GM12878 (cell line): ENCODE results near the gene CRHR2. TPM values are rescaled to one million over a fixed set of nuclear protein-coding genes. Genes with fewer than 3 reads are reported as not detected.

ENCODE experiments used
- ATAC-seq: fragments of 200-7000 bp; cut with Tn5 transposase; 3 replicates; pipeline ENCODE4 v1.9.1; 2020; ENCODE audit warnings: mild to moderate bottlenecking, moderate library complexity
- BruUV-seq: library from RNA; stranded (reverse); fragments of 400-500 nt; replicated peaks from 2 replicates; lab custom pipeline; 2021; lab: Mats Ljungman, UMichigan
- CTCF ChIA-PET: fragments of 300-600 bp; sonication (Branson Sonifier 250); formaldehyde crosslinking; extraction: SDS; loops from one replicate; lab custom pipeline; 2021; ENCODE audit warnings: inconsistent platforms; lab: Yijun Ruan, JAX
- POLR2A ChIA-PET: fragments of 350-600 bp; formaldehyde crosslinking; extraction: SDS; loops from one replicate; lab custom pipeline; 2021; ENCODE audit warnings: inconsistent platforms; lab: Charles Lee
- RAD21 ChIA-PET: fragments of 300-600 bp; sonication (Branson Sonifier 250); formaldehyde crosslinking; loops from one replicate; lab custom pipeline; 2023; ENCODE audit warnings: antibody characterized with exemption; ENCODE audit not compliant: unreplicated experiment; lab: Charles Lee
- SMC1A ChIA-PET: fragments of 300-600 bp; sonication (Branson Sonifier 250); formaldehyde crosslinking; loops from one replicate; lab custom pipeline; 2023; ENCODE audit not compliant: unreplicated experiment, uncharacterized antibody; lab: Charles Lee
- DNase-seq: peaks from one replicate; pipeline ENCODE4 v3.0.0-alpha.2; 2011; ENCODE audit warnings: low read depth, low spot score
- FAIRE-seq: peaks from 3 replicates; lab custom pipeline; 2011; peaks lifted over from hg19 to GRCh38; lab: Jason Lieb, UNC
- H2AFZ ChIP-seq: 2 replicates; pipeline ENCODE4 v1.6.0; 2011; ENCODE audit warnings: low read depth, low read length, control low read depth; ENCODE audit not compliant: control insufficient read depth
- H3K27ac ChIP-seq: 2 replicates; pipeline ENCODE4 v1.5.1; 2011; ENCODE audit warnings: control low read depth; ENCODE audit not compliant: control insufficient read depth, insufficient read depth
- H3K27me3 ChIP-seq, 2 experiments: replicated peaks in 1 of 2; 2 replicates each; pipeline versions ENCODE4 v1.6.0 to v1.6.1; 2011; ENCODE audit warnings: low read length in 1 of 2; ENCODE audit not compliant: control insufficient read depth in 2 of 2, insufficient read depth in 2 of 2
- H3K36me3 ChIP-seq, 2 experiments: 2 replicates each; pipeline ENCODE4 v1.5.1; 2011; ENCODE audit warnings: low read length in 1 of 2; ENCODE audit not compliant: control insufficient read depth in 2 of 2, insufficient read depth in 2 of 2
- H3K4me1 ChIP-seq: 2 replicates; pipeline ENCODE4 v1.6.1; 2011; ENCODE audit warnings: mild to moderate bottlenecking, low read length, moderate library complexity, mixed read lengths; ENCODE audit not compliant: control insufficient read depth, insufficient read depth
- H3K4me2 ChIP-seq: 2 replicates; pipeline ENCODE4 v1.6.0; 2011; ENCODE audit warnings: control low read depth; ENCODE audit not compliant: control insufficient read depth, insufficient read depth
- H3K4me3 ChIP-seq: fragments of 200-600 bp; sonication (generic); 2 replicates; pipeline ENCODE4 v1.5.1; 2016
- H3K79me2 ChIP-seq: 2 replicates; pipeline ENCODE4 v1.6.0; 2011; ENCODE audit warnings: low read length; ENCODE audit not compliant: control insufficient read depth, insufficient read depth
- H3K9ac ChIP-seq: 2 replicates; pipeline ENCODE4 v1.8.0; 2011; ENCODE audit warnings: low read length, control low read depth, mixed read lengths; ENCODE audit not compliant: control insufficient read depth, insufficient read depth
- H3K9me3 ChIP-seq: replicated peaks from 3 replicates; pipeline ENCODE4 v1.5.1; 2011; ENCODE audit warnings: mild to moderate bottlenecking, low read length; ENCODE audit not compliant: control insufficient read depth, insufficient read depth
- H4K20me1 ChIP-seq: 2 replicates; pipeline ENCODE4 v1.6.0; 2011; ENCODE audit not compliant: control insufficient read depth, insufficient read depth
- CHD2 ChIP-seq: IDR thresholded peaks from 2 replicates; pipeline ENCODE4 v1.6.1; 2011; ENCODE audit warnings: low read depth, low read length, improper control_type of control experiment, borderline replicate concordance
- FOXK2 ChIP-seq: fragments of 450-650 bp; IDR thresholded peaks from 2 replicates; pipeline ENCODE4 v1.6.1; 2017; ENCODE audit warnings: mild to moderate bottlenecking, moderate library complexity
- JUND ChIP-seq: IDR thresholded peaks from 2 replicates; pipeline ENCODE4 v1.6.1; 2012; ENCODE audit warnings: low read depth, mild to moderate bottlenecking, low read length, improper control_type of control experiment, moderate library complexity
- NFIC ChIP-seq: IDR thresholded peaks from 2 replicates; pipeline ENCODE4 v1.6.1; 2012; ENCODE audit warnings: low read depth, mild to moderate bottlenecking, inconsistent platforms, low read length, moderate library complexity
- NFYA ChIP-seq: IDR thresholded peaks from 2 replicates; pipeline ENCODE4 v1.6.1; 2011; ENCODE audit warnings: low read depth, mild to moderate bottlenecking, low read length, improper control_type of control experiment, borderline replicate concordance
- NFYB ChIP-seq: IDR thresholded peaks from 2 replicates; pipeline ENCODE4 v1.6.1; 2011; ENCODE audit warnings: low read depth, mild to moderate bottlenecking, low read length, improper control_type of control experiment, moderate library complexity; ENCODE audit not compliant: insufficient read depth
- PAX5 ChIP-seq: IDR thresholded peaks from 2 replicates; pipeline ENCODE4 v1.6.1; 2011; ENCODE audit warnings: low read depth, low read length, borderline replicate concordance
- SMAD5 ChIP-seq: IDR thresholded peaks from 2 replicates; pipeline ENCODE4 v1.6.1; 2016; ENCODE audit warnings: antibody characterized with exemption, low read depth
- WGBS: methylation state at CpG from one replicate; pipeline ENCODE4 v1.1.6; 2016; ENCODE audit warnings: low lambda C conversion rate; ENCODE audit not compliant: insufficient replicate concordance, insufficient coverage; ENCODE audit errors: missing lambda C conversion rate; 5-methylcytosine and 5-hydroxymethylcytosine counted together
- in situ Hi-C: fragments of 300-500 bp; cut with MboI; formaldehyde crosslinking; loops from 9 replicates; pipeline ENCODE4 v1.14.3; 2018; ENCODE audit warnings: mixed read lengths
- intact Hi-C: fragments of 100-400 bp; cut with micrococcal nuclease; formaldehyde crosslinking; loops from one replicate; pipeline ENCODE4 v1.14.2; 2022; ENCODE audit not compliant: unreplicated experiment
- polyA plus RNA-seq, 11 experiments: library from polyadenylated mRNA; depleted of rRNA in 4 of 11; unstranded in 6 of 11; stranded (reverse) in 5 of 11; fragments of >200 nt; fragmentation: Nextera tagmentation in 4 of 11; fragmentation: Illumina TruSeq in 1 of 11; extraction: Ambion mirVana in 4 of 11; extraction: Trizol in 1 of 11; gene quantifications; 1 replicate in 1 of 11; 2 replicates in 10 of 11; pipeline versions ENCODE4 v1.2.1 to v1.2.3, GENCODE V29; 2011 to 2016; ENCODE audit warnings: inconsistent platforms in 2 of 11, missing spikeins in 2 of 11, low read depth in 1 of 11
- total RNA-seq, 4 experiments: library from RNA; depleted of rRNA in 3 of 4; stranded (reverse); fragments of >200 nt in 3 of 4; fragmentation: Illumina TruSeq in 1 of 4; extraction: Trizol in 1 of 4; gene quantifications; 2 replicates each; pipeline versions ENCODE4 v1.2.1 to v1.2.3, GENCODE V29; 2013 to 2021
- TF ChIP-seq, protein P1 (sequence below): fragments of 450-650 bp; formaldehyde crosslinking; IDR thresholded peaks from 2 replicates; pipeline ENCODE4 v1.4.0; 2020; ENCODE audit warnings: mild to moderate bottlenecking, moderate library complexity
- TF ChIP-seq, protein P2 (sequence below): fragments of 450-650 bp; IDR thresholded peaks from 2 replicates; pipeline ENCODE4 v1.6.1; 2017; ENCODE audit warnings: mild to moderate bottlenecking, low read depth, inconsistent platforms; ENCODE audit not compliant: poor library complexity, severe bottlenecking

CRHR2 gene
- total and polyA plus RNA-seq, 10 of the 15 experiments (the other 5 are each of a cell fraction or from before 2014, with no cell fraction given): not detected

DNA sequence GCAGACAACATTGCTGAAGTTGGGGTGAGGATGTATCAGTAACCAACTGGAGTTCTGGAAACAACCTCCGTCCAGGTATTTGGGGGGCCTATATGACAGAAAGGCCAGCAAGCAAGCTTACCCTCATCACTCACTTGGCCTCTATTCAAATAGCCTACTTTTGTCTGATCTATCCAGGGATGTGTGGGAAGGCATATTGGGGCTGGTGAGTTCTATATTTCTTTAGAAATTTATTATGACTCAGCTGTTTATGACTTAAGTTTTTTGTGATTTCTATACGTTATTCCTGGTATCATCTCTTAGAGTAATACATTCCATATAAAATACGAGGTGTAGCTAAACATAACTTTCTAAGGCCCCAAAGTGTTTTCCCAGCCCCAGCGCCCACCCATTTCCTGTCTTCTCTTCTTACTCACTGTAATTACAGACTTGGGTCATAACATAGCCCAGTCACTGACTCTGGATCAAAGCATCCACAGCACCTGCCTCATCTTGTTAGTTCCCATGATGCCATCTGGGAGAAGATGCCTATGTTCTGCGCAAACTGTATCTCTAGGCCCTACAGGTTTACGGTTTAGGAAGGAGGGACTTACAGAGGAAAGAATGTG, 69.5 kb downstream of the CRHR2 start:
- H3K27ac ChIP-seq: no peak overlapping the region
- POLR2A ChIA-PET: no interaction called here
- RAD21 ChIA-PET: no interaction called here
- H3K27me3 ChIP-seq: no peaks in the 10 kb centered on the region
- no peaks in the 10 kb centered on the region; the same call in 1 of the 2 replicates for H3K79me2 ChIP-seq
- peaks cover 13 to 42% of the 10 kb centered on the region in 2 experiments for H3K36me3 ChIP-seq
- no peak for DNase-seq
- TF ChIP-seq JUND: no peak
- TF ChIP-seq SMAD5: no peak
- TF ChIP-seq NFYA: no peak
- no peak for TF ChIP-seq NFYB
- no peaks in the 10 kb centered on the region for H4K20me1 ChIP-seq
- in situ Hi-C loops (no loop called here), intact Hi-C loops (no loop called here)
- no peak overlapping the region for H2AFZ ChIP-seq
- no peak overlapping the region for H3K4me2 ChIP-seq
- SMC1A ChIA-PET: interaction anchor here (0.7 kb wide), 1 partner anchor 9 kb away, joined by 3 read pairs; no protein-coding TSS in a partner anchor
- no peak overlapping the region for H3K9ac ChIP-seq
- no peaks in the 10 kb centered on the region for H3K4me1 ChIP-seq
- H3K4me3 ChIP-seq: no peak overlapping the region
- CTCF ChIA-PET: interaction anchor here (1.7 kb wide), 1 partner anchor 9 kb away, joined by 3 read pairs; no protein-coding TSS in a partner anchor
- no peak for FAIRE-seq
- WGBS: 59% methylated on average over 6 of the region's 6 CpGs
- ATAC-seq: no peak
- H3K9me3 ChIP-seq: no peaks in the 10 kb centered on the region
- no TSS peak for BruUV-seq

DNA sequence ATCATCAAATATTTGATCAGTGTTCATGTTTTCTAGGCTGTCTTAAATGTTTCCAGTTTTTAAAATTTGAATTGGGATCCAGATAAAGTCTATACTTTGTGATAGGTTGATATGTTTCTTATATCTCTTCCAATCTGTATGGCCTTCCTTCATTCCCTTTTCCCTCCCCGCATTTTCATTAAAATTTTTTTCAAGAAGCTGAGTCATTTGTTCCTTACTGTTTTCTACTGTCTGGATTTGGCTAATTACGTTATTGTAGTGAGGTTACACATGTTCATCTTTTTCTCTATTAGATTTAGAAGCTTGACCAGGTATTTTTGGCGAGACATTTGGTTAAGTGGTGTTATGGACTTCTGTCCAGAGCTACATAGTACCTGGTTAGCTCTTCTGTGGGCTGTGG, 76.4 kb downstream of the CRHR2 start:
- H3K4me3 ChIP-seq: no peak overlapping the region
- H3K9me3 ChIP-seq: no peaks in the 10 kb centered on the region
- H3K36me3 ChIP-seq: peaks cover 2 to 35% of the 10 kb centered on the region in 2 experiments
- H3K9ac ChIP-seq: no peak overlapping the region
- 92% methylated on average over 3 of the region's 3 CpGs for WGBS
- ChIA-PET POLR2A (interaction anchor here (0.6 to 1.3 kb wide), 3 partner anchors 14 to 405 kb away, joined by 3 to 4 read pairs (median 3); no protein-coding TSS in a partner anchor), RAD21 (interaction anchor here (0.7 kb wide), 1 partner anchor 120 kb away, joined by 3 read pairs; no protein-coding TSS in a partner anchor), SMC1A (interaction anchor here (1.2 to 2.6 kb wide), 2 partner anchors 15 to 330 kb away, joined by 3 to 6 read pairs; no protein-coding TSS in a partner anchor), CTCF (interaction anchor here (1.0 to 1.1 kb wide), 2 partner anchors 209 to 254 kb away, joined by 4 read pairs; no protein-coding TSS in a partner anchor)
- H3K27me3 ChIP-seq: no peaks in the 10 kb centered on the region
- no peaks in the 10 kb centered on the region for H4K20me1 ChIP-seq
- H2AFZ ChIP-seq: no peak overlapping the region
- no peak overlapping the region for H3K4me2 ChIP-seq
- in situ Hi-C loops (no loop called here), intact Hi-C loops (no loop called here)
- no peak for DNase-seq
- H3K79me2 ChIP-seq: no peaks in the 10 kb centered on the region
- no peak for ATAC-seq
- H3K4me1 ChIP-seq: no peaks in the 10 kb centered on the region
- BruUV-seq: no TSS peak
- no peak for FAIRE-seq
- no peak overlapping the region for H3K27ac ChIP-seq
- TF ChIP-seq NFIC: no peak
- TF ChIP-seq FOXK2: no peak
- TF ChIP-seq, protein P1, sequence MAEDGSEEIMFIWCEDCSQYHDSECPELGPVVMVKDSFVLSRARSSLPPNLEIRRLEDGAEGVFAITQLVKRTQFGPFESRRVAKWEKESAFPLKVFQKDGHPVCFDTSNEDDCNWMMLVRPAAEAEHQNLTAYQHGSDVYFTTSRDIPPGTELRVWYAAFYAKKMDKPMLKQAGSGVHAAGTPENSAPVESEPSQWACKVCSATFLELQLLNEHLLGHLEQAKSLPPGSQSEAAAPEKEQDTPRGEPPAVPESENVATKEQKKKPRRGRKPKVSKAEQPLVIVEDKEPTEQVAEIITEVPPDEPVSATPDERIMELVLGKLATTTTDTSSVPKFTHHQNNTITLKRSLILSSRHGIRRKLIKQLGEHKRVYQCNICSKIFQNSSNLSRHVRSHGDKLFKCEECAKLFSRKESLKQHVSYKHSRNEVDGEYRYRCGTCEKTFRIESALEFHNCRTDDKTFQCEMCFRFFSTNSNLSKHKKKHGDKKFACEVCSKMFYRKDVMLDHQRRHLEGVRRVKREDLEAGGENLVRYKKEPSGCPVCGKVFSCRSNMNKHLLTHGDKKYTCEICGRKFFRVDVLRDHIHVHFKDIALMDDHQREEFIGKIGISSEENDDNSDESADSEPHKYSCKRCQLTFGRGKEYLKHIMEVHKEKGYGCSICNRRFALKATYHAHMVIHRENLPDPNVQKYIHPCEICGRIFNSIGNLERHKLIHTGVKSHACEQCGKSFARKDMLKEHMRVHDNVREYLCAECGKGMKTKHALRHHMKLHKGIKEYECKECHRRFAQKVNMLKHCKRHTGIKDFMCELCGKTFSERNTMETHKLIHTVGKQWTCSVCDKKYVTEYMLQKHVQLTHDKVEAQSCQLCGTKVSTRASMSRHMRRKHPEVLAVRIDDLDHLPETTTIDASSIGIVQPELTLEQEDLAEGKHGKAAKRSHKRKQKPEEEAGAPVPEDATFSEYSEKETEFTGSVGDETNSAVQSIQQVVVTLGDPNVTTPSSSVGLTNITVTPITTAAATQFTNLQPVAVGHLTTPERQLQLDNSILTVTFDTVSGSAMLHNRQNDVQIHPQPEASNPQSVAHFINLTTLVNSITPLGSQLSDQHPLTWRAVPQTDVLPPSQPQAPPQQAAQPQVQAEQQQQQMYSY (CRISPR knock-in tag): no peak
- TF ChIP-seq CHD2: no peak
- TF ChIP-seq, protein P2, sequence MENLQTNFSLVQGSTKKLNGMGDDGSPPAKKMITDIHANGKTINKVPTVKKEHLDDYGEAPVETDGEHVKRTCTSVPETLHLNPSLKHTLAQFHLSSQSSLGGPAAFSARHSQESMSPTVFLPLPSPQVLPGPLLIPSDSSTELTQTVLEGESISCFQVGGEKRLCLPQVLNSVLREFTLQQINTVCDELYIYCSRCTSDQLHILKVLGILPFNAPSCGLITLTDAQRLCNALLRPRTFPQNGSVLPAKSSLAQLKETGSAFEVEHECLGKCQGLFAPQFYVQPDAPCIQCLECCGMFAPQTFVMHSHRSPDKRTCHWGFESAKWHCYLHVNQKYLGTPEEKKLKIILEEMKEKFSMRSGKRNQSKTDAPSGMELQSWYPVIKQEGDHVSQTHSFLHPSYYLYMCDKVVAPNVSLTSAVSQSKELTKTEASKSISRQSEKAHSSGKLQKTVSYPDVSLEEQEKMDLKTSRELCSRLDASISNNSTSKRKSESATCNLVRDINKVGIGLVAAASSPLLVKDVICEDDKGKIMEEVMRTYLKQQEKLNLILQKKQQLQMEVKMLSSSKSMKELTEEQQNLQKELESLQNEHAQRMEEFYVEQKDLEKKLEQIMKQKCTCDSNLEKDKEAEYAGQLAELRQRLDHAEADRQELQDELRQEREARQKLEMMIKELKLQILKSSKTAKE: no peak
- TF ChIP-seq PAX5: no peak
